IMR-90 (cell line): ENCODE data around the gene NR1H2. TPM values are rescaled to one million over a fixed set of nuclear protein-coding genes. Genes with fewer than 3 reads are reported as not detected.

Experiments used
- ATAC-seq: fragments of 200-7000 bp; cut with Tn5 transposase; 2 replicates; pipeline ENCODE4 v1.9.1; 2020; ENCODE audit warnings: low read depth, mild to moderate bottlenecking, moderate library complexity
- BruUV-seq: library from RNA; stranded (reverse); fragments of 400-500 nt; replicated peaks from 2 replicates; lab custom pipeline; 2021; lab: Mats Ljungman, UMichigan
- CTCF ChIA-PET: fragments of 300-600 bp; formaldehyde crosslinking; extraction: SDS; loops from one replicate; lab custom pipeline; 2021; ENCODE audit warnings: antibody characterized with exemption; lab: Yijun Ruan, JAX
- POLR2A ChIA-PET: fragments of 300-600 bp; sonication (Branson Sonifier 250); formaldehyde crosslinking; loops from one replicate; lab custom pipeline; 2022; ENCODE audit warnings: antibody characterized with exemption; ENCODE audit not compliant: unreplicated experiment; lab: Charles Lee
- DNase-seq: peaks from one replicate; pipeline ENCODE4 v3.0.0; 2013
- H2AFZ ChIP-seq: replicated peaks from 2 replicates; pipeline ENCODE3; 2013; ENCODE audit warnings: low read length, mild to moderate bottlenecking; ENCODE audit not compliant: poor library complexity
- H2AK5ac ChIP-seq: 2 replicates; pipeline ENCODE4 v1.6.1; 2013; ENCODE audit warnings: low read depth, low read length, inconsistent platforms
- H2AK9ac ChIP-seq: replicated peaks from 2 replicates; pipeline ENCODE3; 2013; ENCODE audit warnings: mild to moderate bottlenecking, low read depth, low read length, moderate library complexity; ENCODE audit not compliant: poor library complexity
- H2BK120ac ChIP-seq: 2 replicates; pipeline ENCODE4 v1.6.1; 2013; ENCODE audit warnings: low read depth, low read length, inconsistent platforms
- H2BK15ac ChIP-seq: 3 replicates; pipeline ENCODE4 v1.6.1; 2013; ENCODE audit warnings: low read depth, low read length, inconsistent platforms
- H2BK20ac ChIP-seq: 2 replicates; pipeline ENCODE4 v1.6.1; 2013; ENCODE audit warnings: low read depth, mild to moderate bottlenecking, inconsistent platforms, low read length, moderate library complexity
- H2BK5ac ChIP-seq: 2 replicates; pipeline ENCODE4 v1.6.1; 2013; ENCODE audit warnings: mild to moderate bottlenecking, low read depth, low read length, inconsistent platforms; ENCODE audit not compliant: poor library complexity, severe bottlenecking
- H3K14ac ChIP-seq: replicated peaks from 2 replicates; pipeline ENCODE4 v1.6.1; 2013; ENCODE audit warnings: low read depth, low read length, inconsistent platforms
- H3K18ac ChIP-seq: 2 replicates; pipeline ENCODE4 v1.6.1; 2013; ENCODE audit warnings: low read depth, low read length, control low read depth
- H3K23ac ChIP-seq: 2 replicates; pipeline ENCODE4 v1.6.1; 2013; ENCODE audit warnings: low read depth, low read length, inconsistent platforms
- H3K27ac ChIP-seq: 2 replicates; pipeline ENCODE4 v1.5.1; 2013; ENCODE audit warnings: mild to moderate bottlenecking, control low read depth, low read length; ENCODE audit not compliant: insufficient read depth
- H3K27me3 ChIP-seq: 2 replicates; pipeline ENCODE4 v1.6.1; 2013; ENCODE audit warnings: low read length; ENCODE audit not compliant: control insufficient read depth, insufficient read depth
- H3K36me3 ChIP-seq: 2 replicates; pipeline ENCODE4 v1.6.1; 2013; ENCODE audit warnings: low read length, mixed read lengths; ENCODE audit not compliant: control insufficient read depth, insufficient read depth
- H3K4ac ChIP-seq: 2 replicates; pipeline ENCODE4 v1.6.1; 2013; ENCODE audit warnings: low read depth, low read length, inconsistent platforms
- H3K4me1 ChIP-seq: 2 replicates; pipeline ENCODE4 v1.6.1; 2013; ENCODE audit warnings: low read length, mixed read lengths; ENCODE audit not compliant: control insufficient read depth, insufficient read depth
- H3K4me2 ChIP-seq: 2 replicates; pipeline ENCODE4 v1.6.1; 2013; ENCODE audit warnings: low read depth, mild to moderate bottlenecking, control low read depth, low read length, moderate library complexity
- H3K4me3 ChIP-seq: 2 replicates; pipeline ENCODE4 v1.5.1; 2013; ENCODE audit warnings: low read depth, mild to moderate bottlenecking, control low read depth, low read length, moderate library complexity; ENCODE audit not compliant: insufficient read depth
- H3K56ac ChIP-seq: 2 replicates; pipeline ENCODE4 v1.6.1; 2013; ENCODE audit warnings: low read length, inconsistent platforms; ENCODE audit not compliant: insufficient read depth; ENCODE audit errors: extremely low read depth
- H3K79me1 ChIP-seq, 2 experiments: 2 replicates each; pipeline ENCODE4 v1.6.1; 2013; ENCODE audit warnings: low read length in 2 of 2, inconsistent platforms in 1 of 2, low read depth in 1 of 2
- H3K9ac ChIP-seq: 2 replicates; pipeline ENCODE4 v1.6.1; 2013; ENCODE audit warnings: low read depth, low read length, control low read depth
- H3K9me1 ChIP-seq: 2 replicates; pipeline ENCODE4 v1.6.1; 2013; ENCODE audit warnings: low read length, inconsistent platforms; ENCODE audit not compliant: insufficient read depth
- H3K9me3 ChIP-seq: 2 replicates; pipeline ENCODE4 v1.6.1; 2013; ENCODE audit warnings: low read length; ENCODE audit not compliant: control insufficient read depth, insufficient read depth
- H4K20me1 ChIP-seq: 2 replicates; pipeline ENCODE4 v1.6.1; 2013; ENCODE audit warnings: low read length, inconsistent platforms; ENCODE audit not compliant: insufficient read depth
- H4K5ac ChIP-seq: 2 replicates; pipeline ENCODE4 v1.6.1; 2013; ENCODE audit warnings: mild to moderate bottlenecking, low read depth, low read length, control low read depth
- H4K8ac ChIP-seq, 2 experiments: 2 replicates each; pipeline ENCODE4 v1.6.1; 2013; ENCODE audit warnings: low read depth in 2 of 2, low read length in 2 of 2, control low read depth in 1 of 2, inconsistent platforms in 1 of 2
- H4K91ac ChIP-seq: 2 replicates; pipeline ENCODE4 v1.6.1; 2013; ENCODE audit warnings: low read depth, low read length, inconsistent platforms; ENCODE audit not compliant: insufficient read depth
- BHLHE40 ChIP-seq: fragments of 150-350 bp; IDR thresholded peaks from 2 replicates; pipeline ENCODE4 v1.6.1; 2016; ENCODE audit warnings: mild to moderate bottlenecking, low read depth, low read length
- CEBPB ChIP-seq: IDR thresholded peaks from 2 replicates; pipeline ENCODE4 v1.6.1; 2012; ENCODE audit warnings: low read depth, low read length, improper control_type of control experiment
- FOS ChIP-seq: fragments of 150-350 bp; IDR thresholded peaks from 2 replicates; pipeline ENCODE4 v1.6.1; 2016; ENCODE audit warnings: low read depth, low read length
- MAFK ChIP-seq: IDR thresholded peaks from 2 replicates; pipeline ENCODE4 v1.6.1; 2012; ENCODE audit warnings: low read depth, low read length, improper control_type of control experiment
- MAZ ChIP-seq: IDR thresholded peaks from 2 replicates; pipeline ENCODE4 v1.6.1; 2012; ENCODE audit warnings: low read depth, mild to moderate bottlenecking, low read length, improper control_type of control experiment, moderate library complexity, borderline replicate concordance
- NFE2L2 ChIP-seq: fragments of 150-350 bp; IDR thresholded peaks from 2 replicates; pipeline ENCODE4 v1.6.1; 2016; ENCODE audit warnings: low read depth, mild to moderate bottlenecking, low read length
- POLR2A ChIP-seq: IDR thresholded peaks from 2 replicates; pipeline ENCODE4 v1.6.1; 2012; ENCODE audit warnings: mild to moderate bottlenecking, low read depth, low read length
- RAD21 ChIP-seq: IDR thresholded peaks from 2 replicates; pipeline ENCODE4 v1.6.1; 2012; ENCODE audit warnings: low read length, improper control_type of control experiment
- RCOR1 ChIP-seq: IDR thresholded peaks from 2 replicates; pipeline ENCODE4 v1.6.1; 2012; ENCODE audit warnings: mild to moderate bottlenecking, low read length, improper control_type of control experiment; ENCODE audit not compliant: insufficient replicate concordance
- RFX5 ChIP-seq: IDR thresholded peaks from 2 replicates; pipeline ENCODE4 v1.8.0; 2012; ENCODE audit warnings: low read depth, mild to moderate bottlenecking, low read length, moderate library complexity
- SMC3 ChIP-seq: fragments of 150-350 bp; IDR thresholded peaks from 2 replicates; pipeline ENCODE4 v1.6.1; 2016; ENCODE audit warnings: low read depth, mild to moderate bottlenecking, antibody characterized with exemption, low read length, moderate library complexity
- WGBS, 2 experiments: methylation state at CpG; one replicate each; pipeline versions ENCODE4 v1.1.5 to v1.1.7; 2013; ENCODE audit warnings: missing lambda C conversion rate in 2 of 2; ENCODE audit not compliant: insufficient read length in 1 of 2; ENCODE audit errors: extremely low coverage in 2 of 2; 5-methylcytosine and 5-hydroxymethylcytosine counted together
- dilution Hi-C: fragments of 300-500 bp; cut with HindIII; formaldehyde crosslinking; loops from one replicate; pipeline ENCODE4 v1.14.3; 2018; ENCODE audit warnings: low sequenced_read_pairs; ENCODE audit not compliant: unreplicated experiment
- in situ Hi-C: fragments of 300-500 bp; cut with MboI; formaldehyde crosslinking; loops from 3 replicates; pipeline ENCODE4 v1.14.3; 2019; ENCODE audit warnings: low sequenced_read_pairs, inconsistent platforms, mixed read lengths
- intact Hi-C: fragments of 100-400 bp; cut with micrococcal nuclease; formaldehyde crosslinking; loops from 2 replicates; pipeline ENCODE4 v1.10.0; 2022
- polyA plus RNA-seq, 3 experiments: library from polyadenylated mRNA; depleted of rRNA; stranded (reverse); fragments of >200 nt; gene quantifications; 2 replicates each; pipeline ENCODE4 v1.2.3, GENCODE V29; 2012; ENCODE audit warnings: low replicate concordance in 1 of 3
- total RNA-seq: library from RNA; depleted of rRNA; stranded (reverse); fragments of >200 nt; gene quantifications from 2 replicates; pipeline ENCODE4 v1.2.3, GENCODE V29; 2012
- TF ChIP-seq, protein P1 (sequence below): conservative IDR thresholded peaks from 2 replicates; pipeline ENCODE4 v1.5.1; 2012; ENCODE audit warnings: mild to moderate bottlenecking, low read depth, low read length, improper control_type of control experiment
- TF ChIP-seq, protein P2 (sequence below): fragments of 150-350 bp; IDR thresholded peaks from 2 replicates; pipeline ENCODE4 v1.6.1; 2017; ENCODE audit warnings: mild to moderate bottlenecking, antibody characterized with exemption, low read length, low read depth
- TF ChIP-seq, protein P3 (sequence below): fragments of 150-350 bp; IDR thresholded peaks from 2 replicates; pipeline ENCODE4 v1.6.1; 2016; ENCODE audit warnings: low read depth, mild to moderate bottlenecking, low read length, moderate library complexity, borderline replicate concordance

NR1H2 gene
- total and polyA plus RNA-seq, 2 of the 4 experiments (the other 2 are of a cell fraction) = 37.8 to 48.4 TPM

DNA sequence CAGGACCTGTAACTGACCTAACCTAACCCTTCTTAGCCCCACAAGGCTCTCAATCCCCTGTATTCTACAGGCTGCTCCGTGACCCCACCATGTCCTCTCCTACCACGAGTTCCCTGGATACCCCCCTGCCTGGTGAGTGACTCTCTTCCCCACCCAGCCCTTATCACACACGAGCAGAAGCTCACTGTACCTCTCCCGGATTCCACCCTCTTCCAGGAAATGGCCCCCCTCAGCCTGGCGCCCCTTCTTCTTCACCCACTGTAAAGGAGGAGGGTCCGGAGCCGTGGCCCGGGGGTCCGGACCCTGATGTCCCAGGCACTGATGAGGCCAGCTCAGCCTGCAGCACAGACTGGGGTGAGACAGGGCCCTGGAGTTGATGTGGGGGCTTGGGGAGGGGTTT is 1.3 kb downstream of the NR1H2 start:
- Histone ChIP-seq H3K4me3 (no peak overlapping the region), H2AK5ac (no peak overlapping the region), H4K91ac (no peak overlapping the region), H3K27me3 (no peaks in the 10 kb centered on the region), H2BK5ac (no peak overlapping the region), H3K4ac (no peak overlapping the region), H3K56ac (no peak overlapping the region), H4K8ac (no peak overlapping the region), H3K27ac (no peak overlapping the region), H4K5ac (no peak overlapping the region), H2BK120ac (no peak overlapping the region), H3K9me1 (no peaks in the 10 kb centered on the region), H3K14ac (no peak overlapping the region), H2AFZ (no peak overlapping the region), H2BK15ac (no peak overlapping the region), H3K9ac (no peak overlapping the region), H3K4me1 (no peaks in the 10 kb centered on the region), H2BK20ac (no peak overlapping the region), H3K9me3 (no peaks in the 10 kb centered on the region), H4K20me1 (peaks cover 8% of the 10 kb centered on the region), H3K18ac (no peak overlapping the region), H3K79me1 (peaks cover 0 to 30% of the 10 kb centered on the region in 2 experiments), H3K36me3 (peaks cover 42% of the 10 kb centered on the region), H3K23ac (no peak overlapping the region), H3K4me2 (no peak overlapping the region), H2AK9ac (peak overlapping the region; percentile 65)
- intact Hi-C loops (loop anchor here (5.0 kb wide), 1 partner anchor 425 kb away; no protein-coding TSS in a partner anchor), in situ Hi-C loops (loop anchor here (5.0 kb wide), 1 partner anchor 345 kb away; the partner anchor contains the start of gene CLEC11A), dilution Hi-C loops (no loop called here)
- ChIA-PET CTCF (no interaction called here), POLR2A (no interaction called here)
- DNase-seq (no peak), ATAC-seq (no peak)
- WGBS, 2 experiments = no CpG with 5 or more reads among the region's 9 CpGs
- TF ChIP-seq MAZ (no peak), CEBPB (no peak), BHLHE40 (no peak), RCOR1 (no peak), POLR2A (no peak), SMC3 (no peak), RFX5 (no peak), FOS (no peak), NFE2L2 (no peak), MAFK (no peak), RAD21 (no peak)
- TF ChIP-seq, protein P1, sequence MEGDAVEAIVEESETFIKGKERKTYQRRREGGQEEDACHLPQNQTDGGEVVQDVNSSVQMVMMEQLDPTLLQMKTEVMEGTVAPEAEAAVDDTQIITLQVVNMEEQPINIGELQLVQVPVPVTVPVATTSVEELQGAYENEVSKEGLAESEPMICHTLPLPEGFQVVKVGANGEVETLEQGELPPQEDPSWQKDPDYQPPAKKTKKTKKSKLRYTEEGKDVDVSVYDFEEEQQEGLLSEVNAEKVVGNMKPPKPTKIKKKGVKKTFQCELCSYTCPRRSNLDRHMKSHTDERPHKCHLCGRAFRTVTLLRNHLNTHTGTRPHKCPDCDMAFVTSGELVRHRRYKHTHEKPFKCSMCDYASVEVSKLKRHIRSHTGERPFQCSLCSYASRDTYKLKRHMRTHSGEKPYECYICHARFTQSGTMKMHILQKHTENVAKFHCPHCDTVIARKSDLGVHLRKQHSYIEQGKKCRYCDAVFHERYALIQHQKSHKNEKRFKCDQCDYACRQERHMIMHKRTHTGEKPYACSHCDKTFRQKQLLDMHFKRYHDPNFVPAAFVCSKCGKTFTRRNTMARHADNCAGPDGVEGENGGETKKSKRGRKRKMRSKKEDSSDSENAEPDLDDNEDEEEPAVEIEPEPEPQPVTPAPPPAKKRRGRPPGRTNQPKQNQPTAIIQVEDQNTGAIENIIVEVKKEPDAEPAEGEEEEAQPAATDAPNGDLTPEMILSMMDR = no peak
- TF ChIP-seq, protein P2, sequence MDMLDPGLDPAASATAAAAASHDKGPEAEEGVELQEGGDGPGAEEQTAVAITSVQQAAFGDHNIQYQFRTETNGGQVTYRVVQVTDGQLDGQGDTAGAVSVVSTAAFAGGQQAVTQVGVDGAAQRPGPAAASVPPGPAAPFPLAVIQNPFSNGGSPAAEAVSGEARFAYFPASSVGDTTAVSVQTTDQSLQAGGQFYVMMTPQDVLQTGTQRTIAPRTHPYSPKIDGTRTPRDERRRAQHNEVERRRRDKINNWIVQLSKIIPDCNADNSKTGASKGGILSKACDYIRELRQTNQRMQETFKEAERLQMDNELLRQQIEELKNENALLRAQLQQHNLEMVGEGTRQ = no peak
- TF ChIP-seq, protein P3, sequence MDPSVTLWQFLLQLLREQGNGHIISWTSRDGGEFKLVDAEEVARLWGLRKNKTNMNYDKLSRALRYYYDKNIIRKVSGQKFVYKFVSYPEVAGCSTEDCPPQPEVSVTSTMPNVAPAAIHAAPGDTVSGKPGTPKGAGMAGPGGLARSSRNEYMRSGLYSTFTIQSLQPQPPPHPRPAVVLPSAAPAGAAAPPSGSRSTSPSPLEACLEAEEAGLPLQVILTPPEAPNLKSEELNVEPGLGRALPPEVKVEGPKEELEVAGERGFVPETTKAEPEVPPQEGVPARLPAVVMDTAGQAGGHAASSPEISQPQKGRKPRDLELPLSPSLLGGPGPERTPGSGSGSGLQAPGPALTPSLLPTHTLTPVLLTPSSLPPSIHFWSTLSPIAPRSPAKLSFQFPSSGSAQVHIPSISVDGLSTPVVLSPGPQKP = no peak
- BruUV-seq = no TSS peak
